ENCODE measurements around the gene KRT40. TPM values are rescaled to one million over a fixed set of nuclear protein-coding genes. Genes with fewer than 3 reads are reported as not detected.

The KRT40 gene
- total and polyA plus RNA-seq, 5 donors from 2014 or later: not detected

- H3K27ac Mint-ChIP-seq: no peak overlapping the region
- Histone ChIP-seq H3K27ac (ENCODE audit: insufficient read depth, low read length, poor library complexity, severe bottlenecking) (no peak overlapping the region), H3K27me3 (ENCODE audit: control insufficient read depth, insufficient read depth, low read length) (peaks cover 16% of the 10 kb centered on the region), H3K4me3 (ENCODE audit: low read depth, low read length) (no peak overlapping the region), H3K4me1 (ENCODE audit: control insufficient read depth, insufficient read depth, low read length, poor library complexity, severe bottlenecking) (no peaks in the 10 kb centered on the region), H3K9me3 (ENCODE audit: control insufficient read depth in 2 of 2, low read length in 2 of 2) (no peaks in the 10 kb centered on the region), H3K36me3 (ENCODE audit: control insufficient read depth, insufficient read depth, low read length) (no peaks in the 10 kb centered on the region)
- H3K36me3 Mint-ChIP-seq: no peaks in the 10 kb centered on the region
- H3K9me3 Mint-ChIP-seq: peaks cover 0 to 3% (median 0%) of the 10 kb centered on the region in 7 donors
- no peaks in the 10 kb centered on the region for H3K4me1 Mint-ChIP-seq
- ATAC-seq (ENCODE audit: low read depth in 2 of 2): no peak
- peaks cover 57% of the 10 kb centered on the region for H3K27me3 Mint-ChIP-seq
- no peak overlapping the region for H3K4me3 Mint-ChIP-seq
- no peak for DNase-seq
These were observed 11.0 kb upstream of the KRT40 start for GRCh38 chr17:40995116-40995515.

- no peaks in the 10 kb centered on the region for H3K9me3 ChIP-seq (ENCODE audit: control insufficient read depth in 2 of 2, low read length in 2 of 2)
- Mint-ChIP-seq H3K27ac (peak within 1 kb of the TSS in 1 of 3 donors; percentile 50), H3K36me3 (no peaks in the 10 kb centered on the region), H3K9me3 (peaks cover 0 to 2% (median 0%) of the 10 kb centered on the region in 7 donors), H3K4me3 (no peak within 1 kb of the TSS), H3K4me1 (no peaks in the 10 kb centered on the region), H3K27me3 (peaks cover 60% of the 10 kb centered on the region)
- H3K27me3 ChIP-seq (ENCODE audit: control insufficient read depth, insufficient read depth, low read length): peaks cover 16% of the 10 kb centered on the region
- H3K36me3 ChIP-seq (ENCODE audit: control insufficient read depth, insufficient read depth, low read length): no peaks in the 10 kb centered on the region
- no peak within 1 kb of the TSS for H3K4me3 ChIP-seq (ENCODE audit: low read depth, low read length)
- no peak for ATAC-seq (ENCODE audit: low read depth in 2 of 2)
- no peaks in the 10 kb centered on the region for H3K4me1 ChIP-seq (ENCODE audit: control insufficient read depth, insufficient read depth, low read length, poor library complexity, severe bottlenecking)
- no peak for DNase-seq
- H3K27ac ChIP-seq (ENCODE audit: insufficient read depth, low read length, poor library complexity, severe bottlenecking): no peak within 1 kb of the TSS
These were observed 9.7 kb upstream of the KRT40 start, which contains the start of gene KRTAP3-3 for GRCh38 chr17:40993839-40994238. KRTAP3-3 (minus strand) TSS chr17:40994164; CDS start chr17:40994097, 67 bp downstream.

- ATAC-seq (ENCODE audit: low read depth in 2 of 2) (no peak), DNase-seq (no peak)
- H3K36me3 ChIP-seq (ENCODE audit: control insufficient read depth, insufficient read depth, low read length): no peaks in the 10 kb centered on the region
- Mint-ChIP-seq H3K27me3 (peaks cover 54% of the 10 kb centered on the region), H3K4me3 (no peak overlapping the region), H3K4me1 (no peaks in the 10 kb centered on the region), H3K36me3 (no peaks in the 10 kb centered on the region), H3K9me3 (peaks cover 0 to 2% (median 0%) of the 10 kb centered on the region in 7 donors), H3K27ac (no peak overlapping the region)
- H3K27me3 ChIP-seq (ENCODE audit: control insufficient read depth, insufficient read depth, low read length): peaks cover 16% of the 10 kb centered on the region
- H3K4me1 ChIP-seq (ENCODE audit: control insufficient read depth, insufficient read depth, low read length, poor library complexity, severe bottlenecking): no peaks in the 10 kb centered on the region
- no peak overlapping the region for H3K4me3 ChIP-seq (ENCODE audit: low read depth, low read length)
- H3K27ac ChIP-seq (ENCODE audit: insufficient read depth, low read length, poor library complexity, severe bottlenecking): no peak overlapping the region
- no peaks in the 10 kb centered on the region for H3K9me3 ChIP-seq (ENCODE audit: control insufficient read depth in 2 of 2, low read length in 2 of 2)
These were observed 9.0 kb upstream of the KRT40 start for GRCh38 chr17:40993084-40993483.

GRCh38 chr17:40992666-40993065 is 8.5 kb upstream of the KRT40 start:
- Mint-ChIP-seq H3K9me3 (peaks cover 0 to 2% (median 0%) of the 10 kb centered on the region in 7 donors), H3K4me3 (no peak overlapping the region), H3K36me3 (no peaks in the 10 kb centered on the region), H3K27ac (no peak overlapping the region), H3K27me3 (peaks cover 58% of the 10 kb centered on the region), H3K4me1 (no peaks in the 10 kb centered on the region)
- H3K4me1 ChIP-seq (ENCODE audit: control insufficient read depth, insufficient read depth, low read length, poor library complexity, severe bottlenecking): no peaks in the 10 kb centered on the region
- H3K9me3 ChIP-seq (ENCODE audit: control insufficient read depth in 2 of 2, low read length in 2 of 2): no peaks in the 10 kb centered on the region
- H3K36me3 ChIP-seq (ENCODE audit: control insufficient read depth, insufficient read depth, low read length): no peaks in the 10 kb centered on the region
- H3K27ac ChIP-seq (ENCODE audit: insufficient read depth, low read length, poor library complexity, severe bottlenecking): no peak overlapping the region
- no peak overlapping the region for H3K4me3 ChIP-seq (ENCODE audit: low read depth, low read length)
- DNase-seq (no peak), ATAC-seq (ENCODE audit: low read depth in 2 of 2) (no peak)
- peaks cover 16% of the 10 kb centered on the region for H3K27me3 ChIP-seq (ENCODE audit: control insufficient read depth, insufficient read depth, low read length)

GRCh38 chr17:40986920-40987319 is 2.8 kb upstream of the KRT40 start:
- Histone ChIP-seq H3K4me3 (ENCODE audit: low read depth, low read length) (no peak overlapping the region), H3K4me1 (ENCODE audit: control insufficient read depth, insufficient read depth, low read length, poor library complexity, severe bottlenecking) (no peaks in the 10 kb centered on the region), H3K27ac (ENCODE audit: insufficient read depth, low read length, poor library complexity, severe bottlenecking) (no peak overlapping the region), H3K9me3 (ENCODE audit: control insufficient read depth in 2 of 2, low read length in 2 of 2) (no peaks in the 10 kb centered on the region), H3K36me3 (ENCODE audit: control insufficient read depth, insufficient read depth, low read length) (no peaks in the 10 kb centered on the region), H3K27me3 (ENCODE audit: control insufficient read depth, insufficient read depth, low read length) (peaks cover 2% of the 10 kb centered on the region)
- Mint-ChIP-seq H3K4me1 (no peaks in the 10 kb centered on the region), H3K36me3 (no peaks in the 10 kb centered on the region), H3K9me3 (no peaks in the 10 kb centered on the region), H3K27me3 (peaks cover 29% of the 10 kb centered on the region), H3K4me3 (no peak overlapping the region), H3K27ac (no peak overlapping the region)
- ATAC-seq (ENCODE audit: low read depth in 2 of 2) (no peak), DNase-seq (no peak)

- Histone ChIP-seq H3K4me1 (ENCODE audit: control insufficient read depth, insufficient read depth, low read length, poor library complexity, severe bottlenecking) (no peaks in the 10 kb centered on the region), H3K27ac (ENCODE audit: insufficient read depth, low read length, poor library complexity, severe bottlenecking) (no peak overlapping the region), H3K36me3 (ENCODE audit: control insufficient read depth, insufficient read depth, low read length) (no peaks in the 10 kb centered on the region), H3K4me3 (ENCODE audit: low read depth, low read length) (no peak overlapping the region), H3K27me3 (ENCODE audit: control insufficient read depth, insufficient read depth, low read length) (peaks cover 4% of the 10 kb centered on the region), H3K9me3 (ENCODE audit: control insufficient read depth in 2 of 2, low read length in 2 of 2) (no peaks in the 10 kb centered on the region)
- DNase-seq: no peak
- no peak overlapping the region for H3K4me3 Mint-ChIP-seq
- no peak for ATAC-seq (ENCODE audit: low read depth in 2 of 2)
- no peak overlapping the region for H3K27ac Mint-ChIP-seq
- H3K4me1 Mint-ChIP-seq: no peaks in the 10 kb centered on the region
- H3K9me3 Mint-ChIP-seq: no peaks in the 10 kb centered on the region
- peaks cover 5% of the 10 kb centered on the region for H3K27me3 Mint-ChIP-seq
- H3K36me3 Mint-ChIP-seq: no peaks in the 10 kb centered on the region
These were observed 3.0 kb downstream of the KRT40 start for GRCh38 chr17:40981115-40981514.

GRCh38 chr17:40980596-40980995 is 3.5 kb downstream of the KRT40 start:
- no peaks in the 10 kb centered on the region for H3K4me1 ChIP-seq (ENCODE audit: control insufficient read depth, insufficient read depth, low read length, poor library complexity, severe bottlenecking)
- no peaks in the 10 kb centered on the region for H3K36me3 ChIP-seq (ENCODE audit: control insufficient read depth, insufficient read depth, low read length)
- H3K9me3 ChIP-seq (ENCODE audit: control insufficient read depth in 2 of 2, low read length in 2 of 2): no peaks in the 10 kb centered on the region
- H3K27ac ChIP-seq (ENCODE audit: insufficient read depth, low read length, poor library complexity, severe bottlenecking): no peak overlapping the region
- no peaks in the 10 kb centered on the region for H3K36me3 Mint-ChIP-seq
- ATAC-seq (ENCODE audit: low read depth in 2 of 2) (no peak), DNase-seq (no peak)
- peaks cover 5% of the 10 kb centered on the region for H3K27me3 ChIP-seq (ENCODE audit: control insufficient read depth, insufficient read depth, low read length)
- H3K27ac Mint-ChIP-seq: no peak overlapping the region
- H3K4me1 Mint-ChIP-seq: no peaks in the 10 kb centered on the region
- H3K4me3 ChIP-seq (ENCODE audit: low read depth, low read length): no peak overlapping the region
- H3K4me3 Mint-ChIP-seq: no peak overlapping the region
- no peaks in the 10 kb centered on the region for H3K9me3 Mint-ChIP-seq
- peaks cover 6% of the 10 kb centered on the region for H3K27me3 Mint-ChIP-seq

GRCh38 chr17:40980117-40980516 is 4.0 kb downstream of the KRT40 start:
- DNase-seq: no peak
- Mint-ChIP-seq H3K27ac (no peak overlapping the region), H3K9me3 (no peaks in the 10 kb centered on the region), H3K27me3 (peaks cover 10% of the 10 kb centered on the region), H3K4me3 (no peak overlapping the region), H3K4me1 (no peaks in the 10 kb centered on the region), H3K36me3 (no peaks in the 10 kb centered on the region)
- no peak for ATAC-seq (ENCODE audit: low read depth in 2 of 2)
- H3K27me3 ChIP-seq (ENCODE audit: control insufficient read depth, insufficient read depth, low read length): peaks cover 5% of the 10 kb centered on the region
- H3K36me3 ChIP-seq (ENCODE audit: control insufficient read depth, insufficient read depth, low read length): no peaks in the 10 kb centered on the region
- no peaks in the 10 kb centered on the region for H3K4me1 ChIP-seq (ENCODE audit: control insufficient read depth, insufficient read depth, low read length, poor library complexity, severe bottlenecking)
- no peaks in the 10 kb centered on the region for H3K9me3 ChIP-seq (ENCODE audit: control insufficient read depth in 2 of 2, low read length in 2 of 2)
- no peak overlapping the region for H3K4me3 ChIP-seq (ENCODE audit: low read depth, low read length)
- H3K27ac ChIP-seq (ENCODE audit: insufficient read depth, low read length, poor library complexity, severe bottlenecking): no peak overlapping the region
